SH-SY5Y (cell line): ENCODE data around the gene TRAF3.

Experiments used
- GATA2 ChIP-seq: IDR thresholded peaks from 2 replicates; pipeline ENCODE4 v1.6.1; 2011; ENCODE audit warnings: mild to moderate bottlenecking, low read depth, low read length
- GATA3 ChIP-seq: IDR thresholded peaks from 2 replicates; pipeline ENCODE4 v1.6.1; 2011; ENCODE audit warnings: low read depth, mild to moderate bottlenecking, low read length, moderate library complexity

GRCh38 chr14:102835959-102836358 lies 58.7 kb downstream of the TRAF3 start:
- no peak for TF ChIP-seq GATA3
- no peak for TF ChIP-seq GATA2
